ENCODE measurements around the gene CDKN1C.

DNA sequence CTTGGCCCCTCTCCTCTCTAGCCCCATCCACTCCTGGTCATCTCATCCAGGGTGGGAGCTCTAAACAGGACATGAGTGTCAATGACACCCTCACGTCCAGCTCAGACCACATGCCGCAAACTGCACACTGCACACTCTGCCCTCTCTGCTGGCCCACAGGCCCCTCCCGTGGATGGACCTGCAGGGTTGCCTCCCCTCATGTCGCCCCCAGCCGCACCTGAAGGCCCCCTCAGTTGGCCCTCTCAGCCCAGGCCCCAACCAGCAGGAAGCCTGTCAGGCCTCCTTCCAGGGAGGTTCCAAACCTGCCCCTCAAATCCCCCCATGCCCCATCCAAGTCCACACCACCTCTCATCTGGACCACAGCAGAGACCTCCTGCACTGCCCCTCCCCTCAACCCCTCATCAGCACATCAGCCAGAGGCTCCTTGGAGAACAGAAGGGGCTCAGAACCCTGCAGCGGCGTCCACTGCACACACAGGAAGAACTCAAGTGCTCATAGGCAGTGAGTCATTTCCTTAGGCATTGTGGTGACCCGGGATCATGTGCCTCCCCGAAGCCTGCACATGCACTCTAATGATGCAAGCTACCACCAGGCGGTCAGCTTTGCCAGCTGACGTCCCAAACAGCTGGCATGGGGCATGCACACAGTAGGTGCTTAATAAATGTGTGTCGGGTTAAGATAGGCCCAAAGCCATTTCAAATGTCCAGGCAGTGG is 12.9 kb upstream of the CDKN1C start:
- TF ChIP-seq EZH2 (IDR thresholded peaks at IDR 0.05) (no peak), EZH2phosphoT487 (IDR thresholded peaks at IDR 0.05) (no peak)
- TF ChIP-seq, protein P1, sequence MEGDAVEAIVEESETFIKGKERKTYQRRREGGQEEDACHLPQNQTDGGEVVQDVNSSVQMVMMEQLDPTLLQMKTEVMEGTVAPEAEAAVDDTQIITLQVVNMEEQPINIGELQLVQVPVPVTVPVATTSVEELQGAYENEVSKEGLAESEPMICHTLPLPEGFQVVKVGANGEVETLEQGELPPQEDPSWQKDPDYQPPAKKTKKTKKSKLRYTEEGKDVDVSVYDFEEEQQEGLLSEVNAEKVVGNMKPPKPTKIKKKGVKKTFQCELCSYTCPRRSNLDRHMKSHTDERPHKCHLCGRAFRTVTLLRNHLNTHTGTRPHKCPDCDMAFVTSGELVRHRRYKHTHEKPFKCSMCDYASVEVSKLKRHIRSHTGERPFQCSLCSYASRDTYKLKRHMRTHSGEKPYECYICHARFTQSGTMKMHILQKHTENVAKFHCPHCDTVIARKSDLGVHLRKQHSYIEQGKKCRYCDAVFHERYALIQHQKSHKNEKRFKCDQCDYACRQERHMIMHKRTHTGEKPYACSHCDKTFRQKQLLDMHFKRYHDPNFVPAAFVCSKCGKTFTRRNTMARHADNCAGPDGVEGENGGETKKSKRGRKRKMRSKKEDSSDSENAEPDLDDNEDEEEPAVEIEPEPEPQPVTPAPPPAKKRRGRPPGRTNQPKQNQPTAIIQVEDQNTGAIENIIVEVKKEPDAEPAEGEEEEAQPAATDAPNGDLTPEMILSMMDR (IDR thresholded peaks at IDR 0.05) = no peak

All from neural progenitor cell (in vitro differentiated cells).